NCI-H748 (cell line): ENCODE results near the gene CACYBP.
"Not testable (repeated sequence)": the region's sequence is repeated elsewhere in the genome, so short reads cannot be mapped to it uniquely, and the experiment has no call there.

ENCODE experiments used
- DNase-seq: peaks from one replicate; lab custom pipeline; 2025; ENCODE audit not compliant: unreplicated experiment; lab: John Stamatoyannopoulos, UW

The CACYBP gene

DNA sequence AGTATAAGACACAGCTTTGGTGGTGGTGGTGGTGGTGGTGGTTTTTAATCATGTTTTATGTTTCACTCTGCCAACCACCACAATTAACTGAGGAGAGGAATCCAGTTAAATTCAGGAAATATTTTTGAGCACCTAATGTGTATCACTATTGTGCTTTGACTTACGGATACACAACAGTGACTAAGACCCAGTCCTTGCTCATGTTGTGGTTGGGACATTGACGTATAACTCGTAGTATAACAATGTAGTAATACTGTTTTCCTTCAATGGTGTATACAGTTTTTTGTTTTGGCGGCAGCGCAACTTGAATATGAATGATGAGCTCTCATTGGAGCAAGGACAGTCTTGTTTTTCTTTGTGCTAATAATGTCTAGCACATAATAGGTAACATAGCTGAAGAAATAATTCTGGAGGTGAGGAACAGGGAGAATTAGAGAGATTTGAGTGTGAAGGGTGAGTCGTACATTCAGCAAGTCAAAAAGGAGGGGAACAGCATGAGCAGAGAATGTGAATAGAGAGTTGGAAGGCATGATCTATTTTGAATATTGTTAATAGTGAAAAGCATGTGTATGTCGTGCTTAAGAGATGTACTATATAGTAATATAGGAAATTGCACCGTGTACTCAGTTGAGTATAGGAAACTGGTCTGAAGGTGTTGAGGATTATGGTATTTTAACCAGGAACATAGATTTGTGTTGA is 5.5 kb downstream of the CACYBP start:
- DNase-seq, result no peak

DNA sequence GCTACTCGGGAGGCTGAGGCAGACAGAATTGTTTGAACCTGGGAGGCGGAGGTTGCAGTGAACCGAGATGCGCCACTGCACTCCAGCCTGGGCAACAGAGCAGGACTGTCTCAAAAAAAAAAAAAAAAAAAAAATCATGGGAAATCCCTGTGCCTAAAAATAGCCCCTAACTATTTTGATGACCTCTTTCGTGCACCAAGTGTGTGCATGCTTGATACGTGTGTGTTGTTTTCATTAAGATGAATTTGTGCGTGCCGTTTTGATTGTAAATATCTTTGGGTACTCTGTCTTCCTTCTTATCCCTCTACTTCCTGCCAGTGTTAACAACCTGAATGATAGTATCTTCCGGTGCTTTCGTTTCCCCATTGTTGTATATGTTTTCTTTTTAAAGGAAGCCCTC is 9.8 kb downstream of the CACYBP start:
- DNase-seq, result no peak

DNA sequence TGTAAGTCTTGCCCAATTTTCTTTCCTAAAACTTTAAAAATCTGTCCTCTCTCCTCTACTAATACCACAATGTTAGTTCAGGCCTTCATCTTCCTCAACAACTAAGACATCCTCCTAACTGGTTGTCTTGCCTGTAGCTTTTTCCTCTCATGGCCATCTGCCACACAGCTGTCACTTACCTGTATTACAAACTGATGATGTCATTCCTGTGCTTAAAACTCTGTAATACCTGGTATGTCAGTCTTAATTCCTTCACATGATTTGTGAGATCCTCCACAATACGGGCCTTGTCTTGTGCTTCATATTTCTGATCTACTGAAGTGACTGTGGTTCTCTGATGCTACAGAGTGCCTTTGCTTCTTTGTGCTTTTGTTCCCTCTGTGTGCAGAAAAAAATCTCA is 13.7 kb downstream of the CACYBP start:
- no peak for DNase-seq

DNA sequence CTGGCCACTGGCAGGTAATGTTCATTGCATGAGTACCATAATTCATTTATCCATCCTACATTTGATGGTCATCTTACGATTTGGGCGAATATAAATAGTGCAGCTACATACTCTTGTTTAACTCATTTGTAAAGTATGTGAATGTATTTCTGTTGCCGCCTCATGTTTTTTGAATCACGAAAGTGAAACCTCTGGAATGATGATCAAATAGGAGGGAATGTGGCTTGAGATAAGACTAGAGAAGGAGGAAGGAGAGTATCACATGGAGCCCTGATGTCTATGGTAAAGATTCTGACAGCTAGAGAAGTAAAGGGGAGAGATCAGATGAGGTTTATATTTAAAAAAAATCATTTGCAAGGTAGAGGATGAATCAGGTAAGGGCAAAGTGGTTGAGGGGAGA is 15.5 kb downstream of the CACYBP start:
- no peak for DNase-seq

DNA sequence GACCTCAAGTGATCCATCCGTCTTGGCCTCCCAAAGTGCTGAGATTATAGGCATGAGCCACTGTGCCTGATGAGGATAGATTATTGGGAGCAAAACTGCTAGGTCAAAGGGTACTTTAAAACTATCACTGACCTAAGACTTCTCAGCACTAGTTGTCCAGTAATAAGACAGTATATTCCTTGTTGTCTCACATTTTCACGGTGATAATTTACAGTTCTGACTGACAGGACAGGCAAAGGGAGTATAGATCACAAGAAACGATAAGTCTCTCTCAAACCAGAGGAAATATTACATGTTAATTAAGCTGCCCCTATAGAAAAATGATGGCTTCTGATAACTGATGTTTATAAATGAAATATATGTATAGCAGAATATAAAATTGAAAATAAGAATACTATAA is 19.8 kb downstream of the CACYBP start:
- DNase-seq, result no peak

DNA sequence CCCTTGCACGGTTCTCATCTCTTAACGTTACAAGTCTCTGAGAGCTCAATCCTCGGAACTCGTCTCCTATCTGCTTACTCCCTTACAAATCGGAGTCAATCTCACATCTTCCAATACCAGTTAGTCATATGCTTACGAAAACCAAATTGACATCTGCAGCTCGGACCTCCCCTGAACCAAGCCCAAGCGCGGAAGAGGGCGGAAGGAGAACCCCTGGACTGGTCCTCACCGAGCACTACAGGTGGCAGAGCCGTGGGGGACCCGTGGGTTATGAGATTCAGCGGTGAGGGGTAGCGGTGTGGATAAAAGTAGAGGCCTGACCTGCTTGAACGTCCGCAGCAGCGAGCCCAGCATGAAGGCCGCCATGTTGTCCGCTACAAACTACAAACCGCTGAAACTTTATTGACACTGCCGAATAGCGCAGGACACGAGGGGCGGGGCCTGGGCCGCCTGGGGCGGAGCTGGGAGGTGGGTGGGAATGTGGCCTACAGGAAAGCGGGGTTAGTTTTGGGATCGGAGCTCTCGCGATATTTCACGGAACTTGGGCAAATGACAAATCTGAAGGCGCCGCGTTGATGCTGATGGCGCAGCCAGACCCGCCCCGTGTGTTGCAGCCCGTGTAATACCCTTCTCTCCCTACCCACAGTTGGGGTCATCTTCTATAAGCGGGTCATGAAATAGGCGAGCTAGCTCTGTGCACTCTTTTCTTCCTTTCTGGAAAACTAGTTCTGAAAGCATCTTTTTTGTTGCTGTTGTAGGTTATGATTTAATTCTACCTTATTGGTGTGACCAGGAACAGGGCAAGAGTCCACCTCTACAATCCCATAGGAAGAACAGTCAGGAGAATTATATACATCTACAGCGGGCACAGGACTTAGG is 23.5 kb downstream of the CACYBP start, which contains the start of gene MRPS14:
MRPS14 (minus strand) TSS at position 383 of the 879 bp plus-strand sequence; CDS start at position 366, 17 bp downstream.
- peak; percentile 96 for DNase-seq

DNA sequence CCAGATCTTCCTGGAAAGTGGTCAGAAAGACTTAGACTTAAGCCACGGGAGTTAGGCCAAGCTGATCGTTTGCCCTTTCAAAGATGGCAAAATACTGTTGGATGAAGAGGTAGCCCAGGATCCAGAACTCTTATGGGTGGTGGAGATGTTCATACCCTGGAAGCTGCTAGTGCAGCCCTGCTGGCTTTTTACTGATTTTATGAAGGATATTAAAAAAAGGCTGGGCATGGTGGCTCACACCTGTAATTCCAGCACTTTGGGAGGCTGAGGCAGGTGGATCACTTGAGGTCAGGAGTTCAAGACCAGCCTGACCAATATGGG is 24.1 kb downstream of the CACYBP start:
- DNase-seq, result not testable (repeated sequence)

DNA sequence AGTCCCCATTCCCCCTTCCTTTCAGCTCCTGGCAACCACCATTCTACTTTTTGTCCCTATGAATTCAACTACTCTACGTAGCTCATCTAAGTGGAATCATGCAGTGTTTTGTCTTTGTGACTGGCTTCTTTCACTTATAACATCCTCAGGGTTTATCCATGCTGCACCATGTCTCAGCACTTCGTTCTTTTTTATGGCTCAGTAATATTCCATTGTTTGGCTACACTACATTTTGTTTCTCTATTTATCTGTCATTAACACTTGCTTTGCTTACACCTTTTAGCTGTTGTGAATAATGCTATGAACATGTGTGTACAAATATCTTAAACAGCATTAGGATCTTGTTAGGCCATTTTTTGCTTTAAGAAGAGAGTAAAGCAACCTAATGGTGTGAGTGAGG is 25.0 kb downstream of the CACYBP start:
- DNase-seq, result no peak

DNA sequence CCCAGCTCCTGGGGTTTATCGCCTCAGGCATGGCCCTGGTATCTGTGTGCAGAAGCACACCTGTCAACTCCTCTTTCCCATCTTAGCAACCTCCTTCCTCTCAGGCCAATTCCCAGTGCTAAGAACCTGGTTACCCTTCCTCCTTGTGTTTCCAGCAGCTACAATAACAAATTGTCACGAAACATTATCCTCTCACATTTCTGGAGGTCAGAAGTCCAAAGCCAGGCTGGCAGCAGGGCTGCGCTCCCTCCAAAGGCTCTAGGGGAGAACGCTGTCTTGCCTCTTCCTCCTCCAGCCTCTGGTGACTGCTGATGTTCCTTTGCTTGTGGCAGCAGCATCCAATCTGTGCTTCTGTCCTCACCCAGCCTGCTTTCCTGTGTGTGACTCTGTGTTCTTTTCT is 34.2 kb downstream of the CACYBP start:
- DNase-seq, result no peak

DNA sequence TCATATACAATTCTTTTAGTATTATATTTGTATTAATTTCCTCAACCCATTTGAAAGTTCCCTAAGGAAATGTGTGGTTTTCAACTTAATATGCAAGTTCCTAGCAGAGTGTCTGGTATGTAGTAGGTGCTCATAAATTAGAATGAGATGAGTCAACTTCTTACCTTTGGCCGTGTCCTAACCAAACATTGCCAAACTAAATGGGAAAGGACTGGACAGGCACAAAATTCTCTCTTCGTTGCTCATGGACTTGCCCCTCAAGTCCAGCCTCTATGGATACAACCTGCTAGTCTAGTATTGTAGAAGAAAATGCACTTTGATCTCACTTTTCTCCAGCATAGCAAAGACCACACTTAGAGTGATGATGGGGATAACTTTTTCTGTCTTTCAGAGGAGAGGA is 35.0 kb downstream of the CACYBP start:
- DNase-seq, result no peak

DNA sequence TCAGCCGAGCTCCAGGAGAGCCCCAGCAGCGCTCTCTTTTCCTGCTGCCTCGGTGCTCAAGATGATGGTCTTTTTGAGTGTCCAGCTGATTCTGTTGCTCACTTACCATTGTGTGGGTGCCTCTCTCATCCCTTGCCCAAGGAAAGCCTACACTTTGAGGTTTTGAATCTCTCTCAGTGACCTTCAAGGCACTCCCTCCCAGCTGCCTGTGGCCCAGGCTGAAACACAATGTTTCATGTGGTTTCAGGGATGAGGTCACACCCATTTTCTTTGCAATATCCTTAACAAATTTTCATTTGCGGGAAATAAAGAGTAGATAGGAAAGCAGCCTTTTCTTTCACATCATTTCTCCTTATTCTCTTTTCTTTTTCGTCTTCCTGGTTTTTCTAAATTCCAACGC is 36.1 kb downstream of the CACYBP start:
- no peak for DNase-seq

DNA sequence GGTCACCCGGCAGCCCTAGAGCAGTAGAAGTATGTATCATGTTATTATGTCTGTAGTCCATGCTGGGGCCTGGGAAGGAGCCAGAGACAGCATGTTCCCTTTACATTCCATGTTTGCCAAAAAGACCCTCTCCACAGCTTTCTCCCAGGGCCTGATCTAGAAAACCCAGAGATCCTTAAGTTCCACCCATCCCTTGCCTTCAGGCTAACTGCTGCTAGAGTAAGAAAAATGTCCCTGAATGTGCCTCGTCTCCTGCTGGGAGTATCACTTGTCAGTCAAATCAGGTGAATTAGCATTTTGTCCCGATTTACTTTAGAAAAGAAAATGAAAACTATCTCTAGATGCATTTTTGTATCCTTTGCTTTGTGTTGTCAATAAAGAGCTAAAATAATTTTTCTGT is 36.7 kb downstream of the CACYBP start:
- no peak for DNase-seq

DNA sequence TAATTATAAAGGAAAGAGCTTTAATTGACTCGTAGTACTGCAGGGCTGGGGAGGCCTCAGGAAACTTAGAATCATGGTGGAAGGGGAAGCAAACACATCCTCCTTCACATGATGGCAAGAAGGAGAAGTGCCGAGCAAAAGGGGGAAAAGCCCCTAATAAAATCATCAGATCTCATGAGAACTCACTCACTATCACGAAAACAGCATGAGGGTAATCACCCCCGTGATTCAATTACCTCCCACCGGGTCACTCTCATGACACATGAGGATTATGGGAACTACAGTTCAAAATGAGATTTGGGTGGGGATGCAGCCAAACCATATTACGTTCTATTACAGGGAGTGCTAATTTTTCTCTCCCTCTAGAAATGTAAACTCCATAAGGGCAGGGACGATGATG is 37.7 kb downstream of the CACYBP start:
- DNase-seq, result no peak

DNA sequence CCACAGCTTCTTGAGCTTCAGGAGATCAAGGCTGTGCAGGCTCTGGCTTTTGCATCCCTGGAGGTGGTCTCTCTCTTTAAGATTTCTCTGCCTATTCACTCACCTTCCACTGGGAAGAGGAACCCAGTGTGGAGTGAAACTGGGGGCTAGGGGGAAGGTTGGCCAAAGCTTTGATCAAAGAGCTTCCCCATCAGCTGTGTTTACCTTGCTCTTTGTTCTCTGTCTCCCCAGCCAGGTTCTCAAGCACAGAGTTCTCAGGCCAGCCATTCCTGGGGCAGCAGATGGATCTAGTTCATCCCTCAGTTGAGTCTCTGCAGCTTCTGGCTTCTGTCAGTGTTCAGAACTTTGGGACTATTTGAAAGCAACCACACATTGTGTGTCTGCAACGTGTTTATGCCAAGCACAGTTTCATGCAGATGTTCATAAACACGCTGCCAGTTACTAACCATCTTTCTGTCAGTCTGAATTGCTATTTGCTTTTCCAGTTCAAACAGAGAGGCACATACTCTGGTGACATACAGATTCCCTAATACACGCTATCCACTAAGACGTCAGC is 40.7 kb downstream of the CACYBP start:
- DNase-seq, result no peak

DNA sequence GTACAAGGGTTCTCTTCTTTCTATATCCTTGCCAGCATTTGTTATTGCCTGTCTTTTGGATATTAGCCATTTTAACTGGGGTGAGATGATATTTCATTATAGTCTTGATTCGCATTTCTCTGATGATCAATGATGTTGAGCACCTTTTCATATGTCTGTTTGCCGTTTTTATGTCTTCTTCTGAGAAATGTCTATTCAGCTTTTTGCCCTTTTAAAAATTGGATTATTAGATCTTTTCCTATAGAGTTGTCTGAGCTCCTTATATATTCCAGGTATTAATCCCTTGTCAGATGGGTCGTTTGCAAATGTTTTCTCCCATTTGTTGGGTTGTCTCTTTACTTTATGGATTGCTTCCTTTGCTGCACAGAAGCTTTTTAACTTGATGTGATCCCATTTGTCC is 42.9 kb downstream of the CACYBP start:
- DNase-seq, result no peak

DNA sequence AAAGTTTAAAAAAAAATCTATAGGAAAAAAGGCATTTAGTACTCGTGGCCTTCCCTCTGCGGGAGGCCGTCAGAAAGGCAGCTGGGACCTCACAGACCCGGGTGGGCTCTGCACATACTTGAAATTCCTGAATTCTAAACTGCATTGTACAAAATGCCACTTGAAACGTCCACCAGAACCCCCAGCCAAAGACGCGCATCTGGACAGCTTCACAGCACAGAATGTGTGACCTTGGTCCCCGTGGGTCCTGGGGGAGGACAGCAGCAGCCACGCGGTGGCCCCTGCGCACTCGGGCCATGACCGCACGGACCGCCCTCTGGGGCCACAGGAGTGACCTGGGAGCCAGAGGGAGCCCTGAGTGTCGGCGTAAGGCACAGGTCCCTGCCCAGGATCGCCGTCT is 44.1 kb downstream of the CACYBP start:
- DNase-seq, result no peak

DNA sequence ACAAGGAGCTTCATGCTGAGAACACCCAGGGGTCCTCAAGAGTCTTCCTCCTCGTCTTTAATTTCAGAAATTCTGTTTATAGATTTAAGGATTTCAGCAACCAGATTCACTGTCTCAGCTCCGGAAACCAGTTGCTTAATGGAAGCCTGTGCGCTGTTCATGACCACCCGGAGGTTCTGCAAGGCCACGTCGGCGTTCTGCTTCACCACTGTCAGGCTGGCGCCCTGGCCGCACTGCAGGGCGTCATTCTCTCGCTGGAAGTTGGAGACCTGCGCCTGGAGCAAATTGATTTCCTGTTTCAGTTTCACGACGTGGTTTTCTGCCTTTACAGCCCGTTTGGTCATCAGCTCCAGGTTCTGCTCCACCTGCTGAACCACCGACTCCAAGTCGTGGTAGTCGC is 44.8 kb downstream of the CACYBP start:
- DNase-seq, result not testable (repeated sequence)

DNA sequence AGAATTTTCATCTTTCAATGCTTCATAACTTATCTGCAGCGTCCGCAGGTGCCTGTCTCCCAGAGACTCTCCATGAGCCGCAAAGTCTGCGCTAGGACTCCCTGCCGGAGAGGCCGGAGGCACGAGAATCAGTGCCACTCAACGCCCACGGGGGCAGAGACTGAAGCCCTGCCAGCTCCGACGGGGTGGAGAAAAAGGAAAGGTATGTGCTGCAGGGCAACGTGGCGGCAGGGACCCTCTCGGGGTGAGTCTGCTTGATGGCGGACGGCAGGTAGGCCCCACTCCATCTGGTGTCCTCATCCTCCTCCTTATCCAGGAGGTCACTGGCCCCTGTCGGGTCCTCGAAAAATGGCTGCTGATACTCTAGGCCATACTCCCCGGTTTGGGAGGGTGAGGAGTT is 45.4 kb downstream of the CACYBP start:
- DNase-seq, result no peak

DNA sequence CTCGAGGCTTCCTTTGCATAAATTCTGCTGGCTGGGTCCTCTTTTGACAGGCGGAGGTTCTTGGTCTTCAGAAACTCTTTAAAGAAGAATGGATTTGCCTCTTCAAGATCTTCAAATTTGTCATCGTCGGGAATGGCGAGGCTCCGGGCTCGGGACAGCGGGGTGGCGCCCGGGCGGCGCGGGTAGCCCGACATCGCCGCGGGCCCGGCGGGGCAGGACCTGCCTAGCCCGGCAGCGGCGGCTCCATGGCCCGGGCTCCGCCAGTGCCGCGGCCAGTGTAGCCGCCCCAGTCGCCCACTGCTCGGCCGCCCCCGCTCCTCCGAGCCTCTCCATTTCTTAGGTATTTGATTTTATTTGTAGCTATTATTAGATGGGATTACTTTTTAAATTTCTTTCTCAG is 45.8 kb downstream of the CACYBP start:
- DNase-seq, result no peak

DNA sequence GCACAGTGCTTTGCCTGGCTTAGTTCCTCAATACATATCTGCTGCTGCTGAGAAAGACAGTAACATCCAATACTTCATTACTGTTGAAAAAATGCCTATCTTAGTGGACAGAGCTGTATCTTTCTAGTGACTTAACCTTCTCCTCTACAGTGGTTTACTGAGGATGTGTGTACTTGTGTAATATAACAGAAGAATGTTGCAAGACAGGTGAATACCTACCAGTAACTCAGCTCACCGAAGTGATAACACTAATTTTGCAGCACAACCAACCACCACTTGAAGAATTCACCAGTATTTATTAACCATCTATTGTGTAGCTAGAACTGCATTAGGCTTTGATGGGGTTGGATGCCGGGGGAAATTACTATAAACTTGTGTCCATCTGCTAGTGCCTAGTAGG is 51.2 kb downstream of the CACYBP start:
- no peak for DNase-seq

DNA sequence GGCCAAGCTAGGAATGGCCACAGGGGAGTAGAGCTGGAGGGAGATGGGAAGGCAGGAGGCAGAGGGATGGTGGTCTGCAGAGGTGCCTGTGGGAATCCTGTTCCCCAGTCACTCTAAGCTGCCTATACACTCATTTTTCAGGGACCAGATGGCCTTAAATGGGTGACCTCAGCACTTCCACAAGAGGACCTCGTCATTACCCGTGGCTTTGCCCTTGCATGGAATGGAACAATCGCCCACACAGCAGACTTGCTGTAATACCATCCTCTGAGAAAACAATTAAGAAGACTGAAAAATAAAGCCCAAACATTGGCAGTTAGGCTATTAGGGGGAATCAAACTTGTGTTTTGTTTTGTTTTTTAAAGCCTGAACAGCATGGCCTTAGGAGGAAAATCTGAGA is 55.0 kb downstream of the CACYBP start:
- DNase-seq, result no peak
